AG10803 (cell line): ENCODE results near the gene PSMB10.
"Not testable (repeated sequence)": the region's sequence is repeated elsewhere in the genome, so short reads cannot be mapped to it uniquely, and the experiment has no call there.

ENCODE experiments used
- DNase-seq: peaks from one replicate; pipeline ENCODE4 v3.0.0; 2010; ENCODE audit warnings: low read depth
- H3K4me3 ChIP-seq: 2 replicates; pipeline ENCODE4 v1.5.1; 2011; ENCODE audit warnings: mild to moderate bottlenecking, low read length, control low read depth
- CTCF ChIP-seq: conservative IDR thresholded peaks from 2 replicates; pipeline ENCODE4 v1.5.1; 2011; ENCODE audit warnings: mild to moderate bottlenecking, low read length, control low read depth, inconsistent platforms

Gene PSMB10

GRCh38 chr16:67939507-67940445 lies 3.1 kb upstream of the PSMB10 start:
- no peak for DNase-seq
- no peak overlapping the region for H3K4me3 ChIP-seq
- TF ChIP-seq CTCF, result no peak

GRCh38 chr16:67937713-67938112 lies 1.1 kb upstream of the PSMB10 start:
- not testable (repeated sequence) for H3K4me3 ChIP-seq, DNase-seq

GRCh38 chr16:67936880-67937605 lies 393 bp upstream of the PSMB10 start:
- H3K4me3 ChIP-seq, result peak overlapping the region; percentile 98
- no peak for TF ChIP-seq CTCF
- no peak for DNase-seq

GRCh38 chr16:67935402-67936123 lies 1.1 kb downstream of the PSMB10 start:
- no peak for TF ChIP-seq CTCF
- peak; percentile 86 for DNase-seq
- peak overlapping the region; percentile 98 for H3K4me3 ChIP-seq

- no peak for TF ChIP-seq CTCF
- DNase-seq, result no peak
- H3K4me3 ChIP-seq, result peak overlapping the region; percentile 98
Observed at GRCh38 chr16:67935101-67935401, 1.6 kb downstream of the PSMB10 start.

- no peak for DNase-seq
- peak overlapping the region; percentile 98 for H3K4me3 ChIP-seq
- TF ChIP-seq CTCF, result no peak
Observed at GRCh38 chr16:67934306-67935100, 2.1 kb downstream of the PSMB10 start.

GRCh38 chr16:67933805-67934204 lies 2.8 kb downstream of the PSMB10 start:
- H3K4me3 ChIP-seq, result no peak overlapping the region
- no peak for TF ChIP-seq CTCF
- DNase-seq, result no peak
